SHP77 treated with DMSO at 0.1 percent for 48 hours (cell line): Measurements from ENCODE around the gene KRT25.
"Not testable (repeated sequence)": the region's sequence is repeated elsewhere in the genome, so short reads cannot be mapped to it uniquely, and the experiment has no call there.

Source experiments
- DNase-seq: peaks from one replicate; lab custom pipeline; 2025; lab: John Stamatoyannopoulos, UW

The KRT25 gene

DNA sequence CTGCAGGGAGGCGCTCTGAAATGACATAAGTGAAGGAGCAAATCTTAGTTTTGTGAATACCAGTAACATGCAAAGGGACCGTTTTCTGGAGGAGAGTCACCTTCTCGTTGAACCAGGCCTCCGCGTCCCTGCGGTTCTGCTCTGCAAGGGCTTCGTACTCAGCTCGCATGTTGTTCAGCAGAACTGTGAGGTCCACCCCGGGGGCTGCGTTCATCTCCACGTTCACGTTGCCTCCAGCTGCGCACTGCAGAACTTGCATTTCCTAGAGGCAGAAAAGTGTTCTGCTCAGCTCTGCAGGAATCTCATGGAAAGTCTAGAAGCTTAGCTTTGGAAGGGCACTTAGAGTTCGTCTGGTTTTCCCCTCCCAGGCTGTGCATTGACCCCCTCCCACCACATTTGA is 4.1 kb downstream of the KRT25 start:
- DNase-seq = no peak

DNA sequence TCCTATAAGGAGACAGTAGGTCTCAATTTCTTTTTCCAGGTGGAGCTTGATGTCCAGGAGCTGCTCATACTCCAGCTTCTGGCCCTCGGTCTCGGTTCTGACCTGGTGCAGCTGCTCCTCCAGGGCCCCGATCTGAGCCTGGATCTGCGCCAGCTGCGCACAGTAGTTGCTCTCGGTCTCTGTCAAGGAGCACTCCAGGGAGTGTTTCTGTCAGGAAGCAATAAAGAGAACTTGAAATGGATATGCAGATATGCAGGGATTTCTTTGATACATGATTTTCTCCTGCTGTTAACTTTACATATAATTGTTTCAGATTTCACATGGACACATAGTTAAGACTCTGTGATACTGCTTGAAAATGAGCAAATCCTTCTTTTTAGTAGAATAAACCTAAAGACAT is 4.7 kb downstream of the KRT25 start:
- no peak for DNase-seq

DNA sequence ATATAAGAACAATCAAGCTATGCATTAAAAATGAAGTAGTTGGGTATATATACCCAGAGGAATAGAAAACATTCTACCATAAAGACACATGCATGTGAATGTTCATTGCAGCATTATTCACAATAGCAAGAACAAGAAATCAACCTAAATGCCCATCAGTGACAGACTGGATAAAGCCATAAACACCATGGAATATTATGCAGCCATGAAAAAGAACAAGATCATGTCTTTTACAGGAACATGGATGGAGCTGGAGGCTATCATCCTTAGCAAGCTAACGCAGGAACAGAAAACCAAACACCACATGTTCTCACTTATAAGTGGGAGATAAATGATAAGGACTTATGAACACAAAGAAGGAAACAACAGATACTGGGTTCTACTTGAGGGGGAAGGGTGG is 6.5 kb downstream of the KRT25 start:
- not testable (repeated sequence) for DNase-seq

DNA sequence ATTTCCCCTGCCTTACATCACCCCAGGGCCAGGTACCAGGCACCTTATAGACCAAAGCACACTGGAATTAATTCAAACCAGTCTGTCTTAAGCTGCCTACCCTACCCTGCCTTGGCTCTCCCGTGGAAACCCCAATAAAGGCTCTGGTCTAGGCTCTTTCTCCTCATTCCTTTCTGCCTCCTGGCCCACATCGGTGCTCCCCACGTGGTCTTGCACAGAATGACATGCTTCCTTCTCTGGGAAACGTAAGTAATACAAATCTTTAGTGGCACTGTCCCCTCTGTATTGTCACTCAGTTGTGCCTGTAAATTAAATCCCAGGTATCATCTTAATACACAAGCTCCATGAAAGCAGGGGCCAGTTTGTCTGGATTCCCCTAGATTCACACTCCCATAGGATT is 16.6 kb downstream of the KRT25 start:
- DNase-seq = no peak

DNA sequence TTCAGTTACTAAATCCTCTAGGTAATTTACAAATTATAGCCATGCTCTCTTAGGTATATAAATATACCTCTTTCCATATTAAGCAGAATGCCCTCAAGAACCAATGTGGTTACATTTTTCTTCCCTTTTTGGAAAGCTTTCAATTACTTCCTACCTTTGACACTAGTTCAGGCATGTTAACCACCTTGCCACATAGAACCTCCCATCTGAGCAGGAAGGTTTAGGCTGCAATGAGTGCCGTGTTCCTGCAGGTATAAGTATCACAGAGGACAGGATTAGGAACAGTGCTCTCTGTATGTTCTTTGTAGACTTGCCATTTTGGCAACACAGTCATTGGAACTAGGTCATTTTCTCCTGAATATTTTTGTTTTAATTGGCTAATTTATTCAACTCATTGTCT is 20.1 kb downstream of the KRT25 start:
- no peak for DNase-seq

DNA sequence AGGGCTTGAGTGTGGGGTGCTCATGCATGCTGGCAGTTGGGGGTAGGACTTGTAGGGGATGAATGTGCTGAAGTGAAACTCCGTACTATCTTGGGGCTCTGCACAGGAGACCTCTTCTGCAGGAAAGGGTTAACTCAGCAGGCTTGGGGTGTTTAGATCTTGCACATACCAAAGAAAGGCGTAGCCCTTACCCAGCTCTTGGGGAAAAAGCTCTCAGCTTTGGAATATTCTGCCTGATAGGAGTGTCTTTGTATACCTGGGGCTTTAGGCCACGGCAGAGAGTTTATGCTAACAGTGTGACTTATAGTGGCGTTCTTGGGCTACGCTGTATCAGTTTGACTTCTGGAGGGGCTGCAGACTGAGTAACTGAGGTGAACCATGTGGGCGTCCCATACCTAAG is 21.1 kb downstream of the KRT25 start:
- DNase-seq = no peak

DNA sequence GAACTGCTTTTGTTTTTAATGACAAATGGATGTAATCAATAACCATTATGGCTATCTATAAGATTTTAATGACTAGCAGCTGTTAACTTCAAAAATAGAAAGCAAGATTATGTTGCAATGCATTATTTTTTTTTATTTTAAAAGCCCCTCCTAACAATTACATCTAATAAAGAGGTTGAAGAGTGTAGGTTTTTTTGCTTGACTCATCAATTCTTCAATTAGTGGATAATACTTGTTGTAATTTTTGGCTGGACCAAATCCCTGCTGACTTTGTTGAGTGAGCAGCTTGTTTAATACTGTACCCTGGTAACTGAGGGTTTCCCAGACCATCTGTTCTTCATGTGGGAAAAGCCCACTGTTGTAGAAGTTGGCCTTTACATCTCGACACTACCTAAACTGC is 24.2 kb downstream of the KRT25 start:
- DNase-seq = no peak

DNA sequence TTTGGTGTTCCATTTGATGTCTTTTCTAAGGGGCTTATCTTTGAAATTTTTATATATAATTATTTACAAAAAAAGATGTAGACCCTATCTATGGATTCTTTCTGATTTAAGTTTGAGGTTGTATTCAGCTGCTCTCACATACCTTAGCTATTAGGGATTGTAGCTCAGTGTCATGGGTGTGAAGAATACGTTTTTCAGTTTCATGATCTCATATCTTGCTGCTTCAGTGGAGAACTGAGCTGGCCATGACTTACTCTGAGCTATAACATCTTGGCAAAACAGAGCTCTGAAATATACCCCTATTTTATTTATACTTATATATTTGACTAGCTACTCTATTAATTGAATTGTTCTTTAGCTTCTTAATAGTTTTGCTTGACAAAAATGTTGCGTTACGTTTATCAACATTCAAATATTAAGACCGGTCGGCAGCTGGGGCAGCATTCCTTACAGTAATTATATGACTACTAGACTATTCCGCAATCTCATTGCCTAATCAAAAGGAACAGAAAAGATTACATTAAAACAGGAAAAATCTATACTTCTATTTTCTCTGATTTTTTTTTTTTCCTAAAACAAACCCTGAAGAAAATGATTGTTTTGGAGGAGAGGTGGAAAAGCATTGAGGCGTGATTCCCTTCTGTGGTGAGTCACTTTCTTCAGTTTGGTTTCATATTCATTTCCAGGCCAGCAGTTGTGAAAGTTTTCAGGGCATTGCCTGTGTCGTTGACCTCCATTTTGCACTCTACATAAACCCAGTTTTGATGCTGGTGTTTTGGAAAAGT is 27.5 kb downstream of the KRT25 start:
- no peak for DNase-seq

DNA sequence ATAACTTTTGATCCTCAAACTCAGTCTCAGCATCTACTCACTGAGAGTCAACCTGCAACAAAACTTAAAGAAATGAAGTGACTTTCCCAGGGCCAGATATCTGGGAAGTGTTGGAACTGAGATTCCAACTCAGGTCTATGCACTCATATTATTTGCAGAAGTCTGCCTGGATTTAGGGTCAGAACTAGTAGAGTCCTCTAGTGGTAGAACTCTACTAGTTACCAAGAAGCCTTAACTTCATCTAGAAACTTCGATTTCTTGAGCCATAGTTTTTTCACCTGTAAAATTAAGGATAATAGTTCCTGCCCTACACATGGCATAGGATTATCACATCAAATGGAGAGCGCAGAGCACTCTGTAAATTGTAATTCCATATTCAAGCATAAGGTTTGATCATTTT is 28.2 kb downstream of the KRT25 start:
- DNase-seq = no peak

DNA sequence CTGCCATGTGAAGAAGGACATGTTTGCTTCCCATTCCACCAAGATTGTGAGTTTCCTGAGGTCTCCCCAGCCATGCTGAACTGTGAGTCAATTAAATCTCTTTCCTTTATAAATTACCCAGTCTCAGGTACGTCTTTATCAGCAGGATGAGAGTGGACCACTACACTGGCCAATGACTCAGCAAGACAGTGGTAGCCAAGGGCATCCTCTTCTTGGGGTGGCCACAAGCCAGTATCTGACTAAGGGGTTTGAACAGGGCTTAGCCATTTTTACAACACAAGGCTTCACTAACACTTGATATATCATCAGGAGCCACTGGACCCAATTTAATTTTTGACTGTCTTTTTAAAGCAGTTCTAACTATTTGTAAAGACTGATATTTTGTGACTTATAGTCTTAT is 30.5 kb downstream of the KRT25 start:
- DNase-seq = no peak

DNA sequence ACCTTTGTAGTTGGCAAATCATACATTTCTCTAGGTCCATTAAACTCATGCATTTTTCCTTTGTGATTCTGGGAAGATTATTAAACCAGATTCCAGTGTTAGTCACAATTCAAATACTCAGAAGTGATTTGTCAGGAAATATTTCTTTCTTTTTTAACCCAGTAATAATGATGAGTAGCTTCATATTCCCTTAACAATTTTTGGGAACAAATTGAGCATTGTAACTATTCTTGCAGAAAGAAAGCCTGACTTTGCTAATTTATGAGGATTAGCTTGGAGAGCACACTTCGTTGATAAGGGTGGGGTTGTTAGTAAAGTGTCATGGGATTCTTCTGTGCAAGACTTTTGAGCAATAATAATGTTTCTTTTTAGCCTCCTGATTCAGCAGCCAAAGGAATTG is 32.9 kb downstream of the KRT25 start:
- no peak for DNase-seq

DNA sequence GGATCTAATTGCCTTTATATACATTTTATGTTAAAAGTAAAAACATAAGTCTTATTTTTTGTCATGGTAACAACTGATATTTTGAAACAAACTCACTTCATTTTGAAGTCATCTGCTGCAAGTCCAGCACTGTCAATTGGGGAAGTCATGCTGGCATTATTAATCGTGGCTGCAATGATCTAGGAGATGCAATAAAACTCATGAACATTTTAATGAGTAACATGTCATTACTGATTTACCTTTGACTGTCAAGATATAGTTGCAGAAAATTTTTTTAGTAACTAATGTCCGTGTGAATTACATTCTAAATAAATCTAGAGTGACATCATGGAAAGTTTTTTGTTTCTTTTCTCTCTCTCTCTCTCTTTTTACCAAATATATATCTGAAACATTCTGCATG is 34.2 kb downstream of the KRT25 start:
- no peak for DNase-seq

DNA sequence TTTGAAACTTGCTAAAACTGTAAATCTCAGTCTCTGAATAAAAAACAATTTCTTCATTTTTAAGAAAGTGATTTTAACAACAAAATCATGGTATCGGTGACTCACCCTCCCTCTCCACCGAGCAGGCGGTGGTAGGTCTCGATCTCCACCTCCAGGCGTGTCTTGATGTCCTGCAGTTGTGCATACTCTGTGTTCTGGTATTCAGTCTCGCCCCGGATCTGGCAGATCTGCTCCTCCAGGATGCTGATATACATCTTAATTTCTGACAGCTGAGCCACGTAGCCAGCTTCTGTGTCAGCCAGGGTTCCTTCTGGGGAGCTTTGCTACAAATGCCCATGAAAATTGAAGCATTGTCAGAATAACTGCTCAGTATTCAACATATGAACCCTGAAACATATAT is 36.2 kb downstream of the KRT25 start:
- DNase-seq = no peak

DNA sequence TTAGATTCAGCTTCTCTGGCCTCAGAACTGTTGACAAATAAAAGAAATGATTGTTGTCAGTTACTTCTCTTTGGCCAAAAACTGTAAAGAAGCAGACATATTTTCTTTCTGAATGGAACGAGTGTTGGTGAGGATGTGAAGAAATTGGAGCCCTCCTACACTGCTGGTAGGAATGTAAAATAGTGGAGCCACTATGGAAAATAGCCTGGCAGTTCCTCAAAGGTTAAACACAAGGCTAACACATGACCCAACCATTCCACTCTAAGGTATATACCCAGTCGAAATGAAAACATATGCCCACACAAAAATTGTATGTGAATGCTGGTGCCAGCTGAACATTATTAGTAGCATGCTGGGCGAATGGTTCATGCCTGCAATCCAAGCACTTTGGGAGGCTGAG is 37.4 kb downstream of the KRT25 start:
- DNase-seq = no peak

DNA sequence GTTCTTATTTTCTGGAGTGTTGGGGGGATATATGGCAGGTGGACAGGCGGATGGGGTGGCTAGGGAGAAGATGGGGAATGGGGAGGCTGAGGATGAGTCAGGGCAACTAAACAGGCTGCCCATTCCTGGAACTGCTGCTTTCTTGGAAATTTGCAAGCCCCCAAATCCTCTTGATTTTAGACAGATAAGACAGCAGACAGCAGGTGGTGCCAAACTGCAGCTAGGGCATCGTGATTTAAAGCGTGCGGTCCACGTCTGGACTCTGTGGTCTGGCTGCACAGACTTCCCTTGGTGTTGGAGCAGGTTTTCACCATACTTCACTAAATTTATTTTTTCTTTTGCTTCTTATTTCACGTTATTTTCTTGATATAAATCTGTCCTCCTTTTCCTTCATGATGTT is 40.7 kb downstream of the KRT25 start:
- no peak for DNase-seq

DNA sequence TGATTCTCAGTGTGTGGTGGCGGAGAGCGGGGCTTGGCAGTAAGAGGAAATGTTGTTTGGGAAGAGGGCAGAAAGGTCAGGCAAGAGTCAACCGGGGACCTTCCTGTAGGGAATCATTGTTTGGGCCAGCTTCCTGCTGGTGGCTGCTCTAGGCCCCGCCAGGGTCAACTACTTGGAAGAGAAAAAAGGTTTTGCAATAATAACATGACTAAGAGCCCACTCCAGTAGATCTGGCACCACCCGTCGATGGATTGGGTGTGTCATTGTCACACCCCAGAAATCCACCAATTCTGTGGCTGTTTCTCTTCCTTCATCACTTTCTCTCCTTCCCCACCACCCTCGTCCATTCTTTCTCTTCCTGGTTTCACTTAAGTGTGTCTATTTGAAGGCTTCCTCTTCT is 47.4 kb downstream of the KRT25 start:
- no peak for DNase-seq

DNA sequence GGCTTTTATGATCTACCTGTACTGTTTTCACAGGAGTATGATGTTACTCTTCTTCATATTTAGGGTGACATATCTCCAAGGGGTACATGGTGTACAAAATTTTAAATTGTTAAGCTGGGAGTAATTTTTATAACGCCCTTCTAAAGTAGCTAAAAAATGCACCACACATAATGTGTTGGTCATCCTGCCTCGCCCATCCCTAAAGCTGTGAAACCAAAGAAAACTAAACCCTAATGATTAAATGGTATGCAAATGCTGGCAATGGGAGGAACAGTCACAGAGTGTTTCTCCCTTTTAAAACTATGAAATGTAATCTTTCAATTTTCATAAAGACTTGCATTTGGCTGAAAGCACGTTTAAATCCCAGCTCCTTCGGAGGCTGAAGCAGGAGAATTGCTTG is 49.5 kb downstream of the KRT25 start:
- DNase-seq = no peak

DNA sequence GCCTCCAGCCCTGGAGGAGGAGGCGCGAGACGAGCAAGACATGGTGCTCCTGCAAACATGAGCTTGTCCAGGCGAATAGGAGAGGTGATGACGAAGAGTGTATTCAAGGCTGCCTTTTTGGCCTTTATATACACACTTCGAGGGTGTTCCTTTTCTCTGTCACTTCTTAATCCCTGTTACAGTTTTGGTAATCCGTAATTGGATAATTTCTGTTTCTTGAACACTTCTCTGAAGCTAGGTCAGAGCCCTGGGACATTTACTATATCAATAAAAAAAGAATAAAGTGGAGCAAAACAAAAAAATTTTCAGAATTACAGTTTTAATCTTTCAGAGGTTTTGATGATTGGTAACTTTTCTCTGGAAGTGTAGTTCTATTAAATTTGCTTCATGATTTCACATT is 51.5 kb downstream of the KRT25 start, which contains the start of gene KRT24:
Gene KRT24, minus strand, starts transcription at position 101 of the 400 bp plus-strand sequence. Its CDS starts 59 bp downstream, at position 42.
- DNase-seq = no peak

DNA sequence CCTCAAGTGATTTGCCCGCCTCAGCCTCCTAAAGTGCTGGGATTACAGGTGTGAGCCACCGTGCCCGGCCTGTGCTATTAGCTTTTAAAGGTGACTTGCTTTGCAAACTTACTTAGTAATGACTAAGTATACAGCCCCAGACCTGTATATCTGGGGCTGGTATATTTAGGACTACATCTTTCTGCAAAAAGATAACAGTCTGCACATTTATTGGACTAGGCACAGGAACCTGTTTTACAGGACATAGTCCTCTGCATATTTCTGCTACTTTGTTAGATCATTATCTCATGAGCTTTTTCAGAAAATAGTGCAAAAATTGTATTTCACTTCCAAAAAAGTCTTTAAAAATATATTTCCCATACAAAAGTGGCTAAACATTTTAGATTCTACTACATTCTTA is 52.9 kb downstream of the KRT25 start:
- no peak for DNase-seq

DNA sequence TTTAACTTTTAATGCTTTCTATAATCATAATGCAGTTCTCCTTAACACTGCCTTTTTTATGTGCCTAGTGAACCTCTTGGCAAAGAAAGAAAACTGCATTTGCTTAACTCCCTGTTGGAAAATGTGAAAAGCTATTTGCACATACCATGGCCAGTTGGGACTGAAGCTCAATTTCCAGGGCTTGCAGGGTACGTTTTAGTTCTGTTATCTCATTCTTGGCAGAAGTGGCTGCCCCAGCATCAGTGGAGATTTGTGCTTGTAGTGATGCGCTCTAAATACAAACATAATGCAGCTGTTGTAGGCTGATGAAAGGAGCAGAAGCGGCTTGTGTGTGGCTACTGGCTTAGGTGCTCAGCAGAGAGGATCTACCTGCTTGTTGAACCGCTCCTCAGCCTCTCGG is 55.3 kb downstream of the KRT25 start:
- DNase-seq = no peak

DNA sequence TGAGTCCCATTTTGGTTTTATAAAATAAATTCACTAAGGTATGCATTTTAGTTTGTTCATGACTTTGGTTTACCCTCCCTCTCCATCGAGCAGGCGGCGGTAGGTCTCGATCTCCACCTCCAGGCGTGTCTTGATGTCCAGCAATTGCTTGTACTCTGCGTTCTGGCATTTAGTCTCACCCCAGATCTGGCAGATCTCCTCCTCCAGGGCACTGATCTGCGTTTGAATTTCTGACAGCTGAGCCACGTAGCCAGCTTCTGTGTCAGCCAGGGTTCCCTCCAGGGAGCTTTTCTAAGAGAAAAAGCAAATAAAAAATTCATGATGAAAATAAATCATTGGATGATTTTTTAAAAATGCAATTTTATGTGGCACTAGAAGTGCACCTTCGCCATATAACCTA is 55.8 kb downstream of the KRT25 start:
- no peak for DNase-seq
